COLO668 (cell line): ENCODE measurements around the gene C1orf94.

ENCODE experiments used
- DNase-seq: peaks from one replicate; lab custom pipeline; 2025; ENCODE audit not compliant: unreplicated experiment; lab: John Stamatoyannopoulos, UW

Gene C1orf94

GRCh38 chr1:34176830-34177603, at the start of gene C1orf94:
TSS of gene C1orf94 (plus strand) at chr1:34176907. CDS start at chr1:34177790, 883 bp downstream.
- DNase-seq: no peak

- DNase-seq: no peak
Measured at GRCh38 chr1:34127006-34128000, 49.4 kb upstream of the C1orf94 start.

- DNase-seq: no peak
Measured at GRCh38 chr1:34128186-34128889, 48.4 kb upstream of the C1orf94 start.

GRCh38 chr1:34129630-34130029, 47.1 kb upstream of the C1orf94 start:
- DNase-seq: no peak

GRCh38 chr1:34130306-34130705, 46.4 kb upstream of the C1orf94 start:
- no peak for DNase-seq

GRCh38 chr1:34131396-34132160, 45.1 kb upstream of the C1orf94 start:
- DNase-seq: no peak

GRCh38 chr1:34132161-34132420, 44.6 kb upstream of the C1orf94 start:
- no peak for DNase-seq

- no peak for DNase-seq
Measured at GRCh38 chr1:34137411-34137810, 39.3 kb upstream of the C1orf94 start.

GRCh38 chr1:34140011-34140676, 36.6 kb upstream of the C1orf94 start:
- DNase-seq: no peak

GRCh38 chr1:34143975-34144374, 32.7 kb upstream of the C1orf94 start:
- DNase-seq: no peak

- DNase-seq: no peak
Measured at GRCh38 chr1:34144766-34145165, 31.9 kb upstream of the C1orf94 start.

GRCh38 chr1:34147301-34147700, 29.4 kb upstream of the C1orf94 start:
- DNase-seq: no peak

GRCh38 chr1:34149501-34149900, 27.2 kb upstream of the C1orf94 start:
- DNase-seq: no peak

GRCh38 chr1:34153246-34153645, 23.5 kb upstream of the C1orf94 start:
- no peak for DNase-seq

GRCh38 chr1:34155860-34156259, 20.8 kb upstream of the C1orf94 start:
- no peak for DNase-seq

- DNase-seq: no peak
Measured at GRCh38 chr1:34156739-34157138, 20.0 kb upstream of the C1orf94 start.

- peak; percentile 54 for DNase-seq
Measured at GRCh38 chr1:34162852-34163766, 13.6 kb upstream of the C1orf94 start.

- DNase-seq: peak; percentile 48
Measured at GRCh38 chr1:34163792-34164731, 12.6 kb upstream of the C1orf94 start.
